HG02678 (cell line): ENCODE results near the gene RAC2.

Experiments
- ATAC-seq: cut with Tn5 transposase; IDR thresholded peaks from one replicate; pipeline ENCODE4 v1.9.1; 2021; ENCODE audit warnings: mild to moderate bottlenecking, moderate library complexity; ENCODE audit not compliant: unreplicated experiment

RAC2 gene

GRCh38 chr22:37193629-37194191, 50.4 kb downstream of the RAC2 start:
- ATAC-seq = no peak

DNA sequence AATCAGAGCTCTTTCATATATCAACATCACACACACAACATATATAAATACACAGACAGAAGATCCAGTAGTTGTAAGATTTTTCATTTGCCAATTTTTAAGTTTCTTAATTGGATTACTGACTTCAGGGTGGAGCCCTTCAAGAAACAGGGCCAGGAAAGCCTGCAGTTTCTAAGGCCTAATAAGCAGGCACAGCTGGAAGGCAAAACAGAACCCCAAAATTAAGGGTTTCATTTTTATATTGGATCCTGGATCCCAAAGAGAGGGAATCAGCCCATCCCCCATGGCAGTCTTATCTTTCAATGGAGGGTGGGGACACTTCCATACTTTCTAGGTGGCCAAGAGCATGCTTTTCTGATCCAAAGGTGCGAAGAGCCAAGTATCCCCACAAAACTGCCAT, 51.3 kb downstream of the RAC2 start:
- ATAC-seq = no peak

DNA sequence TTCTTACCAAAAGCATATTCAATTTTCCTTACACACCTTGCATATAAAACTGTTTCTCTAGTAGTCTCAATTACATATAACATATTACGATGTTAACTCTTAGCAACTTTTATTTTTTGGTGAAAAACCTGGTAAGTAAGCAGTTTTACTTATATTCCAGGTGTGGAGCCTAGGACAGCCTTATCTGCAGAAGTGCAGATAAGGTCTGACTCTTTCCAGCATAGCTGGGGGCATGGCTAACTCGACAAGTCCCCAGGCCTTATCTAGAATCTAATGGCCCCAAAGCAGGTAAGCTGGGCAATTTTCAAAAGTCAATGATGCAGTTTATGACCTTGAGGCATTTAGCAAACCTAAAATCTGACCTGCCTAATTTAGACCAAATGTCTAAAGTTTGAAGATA, 51.9 kb downstream of the RAC2 start:
- ATAC-seq = no peak

DNA sequence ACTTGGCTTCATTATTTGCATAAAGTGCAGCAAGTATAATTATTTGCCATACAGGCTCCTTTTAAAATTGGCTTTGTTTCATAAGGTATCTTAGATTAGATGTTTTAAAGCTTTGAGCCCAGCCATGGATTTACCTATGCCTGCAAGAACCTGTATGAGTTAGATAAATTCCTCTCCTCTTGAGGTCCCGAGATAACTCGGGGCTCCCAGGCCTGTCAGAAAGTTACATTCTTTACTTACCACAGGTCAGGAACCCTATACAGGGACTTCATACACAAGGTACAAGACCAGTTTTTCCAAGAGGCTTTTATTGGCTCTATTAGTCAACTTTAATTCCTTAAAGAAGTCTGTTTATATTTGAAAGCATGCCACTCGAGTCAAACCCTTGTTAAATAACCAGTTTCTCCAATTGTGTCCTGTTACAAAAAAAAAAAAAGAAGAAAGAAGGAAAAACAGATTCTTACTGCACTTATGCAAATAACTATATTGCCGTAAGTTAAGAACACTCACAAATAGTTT, 53.7 kb downstream of the RAC2 start:
- ATAC-seq = no peak

GRCh38 chr22:37188901-37189466, 55.1 kb downstream of the RAC2 start:
- no peak for ATAC-seq

DNA sequence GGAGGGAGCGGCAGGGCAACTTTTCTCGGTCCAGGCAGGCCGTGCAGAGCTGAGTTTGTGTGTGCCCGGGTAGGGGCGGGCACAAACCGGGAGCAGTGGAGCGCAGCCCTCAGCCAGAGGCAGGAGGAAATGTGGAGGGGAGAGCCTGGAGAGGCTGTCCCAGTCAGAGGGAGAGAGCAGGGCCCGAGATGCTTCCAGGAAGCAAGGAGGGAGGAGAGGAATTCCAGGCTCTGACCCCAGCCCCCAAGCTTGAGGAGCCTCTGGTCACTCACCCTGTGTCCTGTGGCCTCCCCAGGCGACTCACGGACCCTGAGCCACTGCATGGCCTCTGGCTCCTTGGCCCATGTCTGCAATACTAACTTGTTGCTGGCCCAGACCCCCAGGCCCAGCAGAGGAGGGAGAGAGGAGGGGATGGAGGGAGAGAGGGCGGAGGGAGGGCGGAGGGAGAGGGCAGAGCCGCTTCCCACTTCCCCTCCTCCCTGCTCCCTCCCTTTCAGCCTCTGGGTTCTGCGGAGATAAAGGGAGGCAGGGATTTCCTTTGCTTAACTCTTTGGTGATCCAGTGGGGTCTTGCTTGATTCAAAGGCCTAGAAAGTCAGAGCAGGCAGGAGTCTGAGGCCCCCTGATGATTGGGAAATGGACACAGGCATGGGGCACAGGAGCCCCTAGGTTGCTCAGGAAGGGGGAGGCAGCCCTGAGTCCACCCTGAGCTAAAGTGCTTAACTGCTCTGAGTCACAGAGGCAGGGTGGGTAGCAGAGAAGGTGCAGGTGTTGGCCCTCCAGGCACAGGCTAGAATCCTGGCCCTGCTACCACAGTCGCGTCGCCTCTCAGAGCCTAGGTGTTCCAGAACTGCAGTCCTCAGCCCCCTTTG, 55.9 kb downstream of the RAC2 start, which contains the start of gene C1QTNF6:
C1QTNF6 (minus strand) TSS at position 357 of the 871 bp plus-strand sequence; CDS start at position 323, 34 bp downstream.
- no peak for ATAC-seq

- no peak for ATAC-seq
Measured at GRCh38 chr22:37187552-37187890, 56.5 kb downstream of the RAC2 start.

DNA sequence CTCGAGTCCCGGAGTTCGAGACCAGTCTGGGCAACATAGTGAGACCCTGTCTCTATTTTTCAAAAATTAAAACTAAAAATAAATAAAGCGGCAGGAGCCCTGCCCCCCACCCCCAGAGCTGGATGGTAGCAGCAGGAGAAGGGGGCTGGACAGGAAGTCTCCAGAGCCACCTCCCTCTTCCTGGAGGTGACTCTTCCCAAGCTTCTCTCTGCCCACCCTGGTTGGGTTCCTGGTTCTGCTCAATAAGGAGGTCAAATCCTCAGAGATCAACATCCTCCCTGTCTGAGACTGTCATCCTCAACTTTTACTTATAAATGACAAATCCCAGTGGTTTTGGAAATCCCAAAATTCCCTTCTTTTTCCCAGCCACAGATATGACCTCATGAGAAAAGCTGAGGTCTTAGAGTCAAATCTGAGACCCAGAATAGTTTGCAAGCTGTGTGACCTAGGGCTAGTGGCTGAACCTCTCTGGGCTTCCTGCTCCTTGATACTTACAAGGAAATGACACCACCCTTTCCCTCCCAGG, 57.0 kb downstream of the RAC2 start:
- no peak for ATAC-seq

DNA sequence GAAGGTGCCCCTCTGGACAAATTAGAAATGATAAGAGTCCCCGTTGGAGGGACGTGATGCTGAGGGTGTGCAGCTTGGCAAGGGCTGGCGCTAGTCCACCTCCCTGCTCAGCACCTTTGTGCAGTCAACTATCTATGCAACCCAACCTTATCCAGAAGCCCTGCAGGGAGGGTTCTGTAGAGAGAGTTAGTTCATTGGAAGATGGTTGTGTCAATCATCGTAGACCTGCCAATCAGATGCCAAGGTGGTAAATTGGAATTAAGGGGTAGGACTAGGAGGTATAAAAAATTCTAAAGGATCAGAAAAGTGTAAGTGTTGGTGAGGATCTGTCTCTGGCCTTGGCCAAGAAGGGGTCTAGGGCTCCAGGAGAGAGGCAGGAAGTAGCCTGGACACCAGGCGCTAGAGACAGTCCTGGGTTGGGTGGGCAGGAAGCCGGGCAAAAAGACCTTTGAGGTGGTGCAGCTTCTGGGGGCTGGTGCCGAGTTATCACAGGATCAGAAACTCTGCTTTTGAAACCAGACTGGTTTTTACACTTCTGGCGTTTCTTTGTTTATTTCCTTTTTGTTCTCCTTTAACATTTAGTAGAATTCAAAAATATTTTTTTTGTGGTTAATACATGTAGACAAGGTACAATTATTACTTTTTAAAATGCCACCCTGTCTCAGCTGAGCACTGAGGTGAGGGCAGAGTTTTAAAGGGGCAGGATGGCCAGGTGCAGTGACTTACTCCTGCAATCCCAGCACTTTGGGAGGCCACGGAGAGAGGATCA, 57.7 kb downstream of the RAC2 start:
- no peak for ATAC-seq

DNA sequence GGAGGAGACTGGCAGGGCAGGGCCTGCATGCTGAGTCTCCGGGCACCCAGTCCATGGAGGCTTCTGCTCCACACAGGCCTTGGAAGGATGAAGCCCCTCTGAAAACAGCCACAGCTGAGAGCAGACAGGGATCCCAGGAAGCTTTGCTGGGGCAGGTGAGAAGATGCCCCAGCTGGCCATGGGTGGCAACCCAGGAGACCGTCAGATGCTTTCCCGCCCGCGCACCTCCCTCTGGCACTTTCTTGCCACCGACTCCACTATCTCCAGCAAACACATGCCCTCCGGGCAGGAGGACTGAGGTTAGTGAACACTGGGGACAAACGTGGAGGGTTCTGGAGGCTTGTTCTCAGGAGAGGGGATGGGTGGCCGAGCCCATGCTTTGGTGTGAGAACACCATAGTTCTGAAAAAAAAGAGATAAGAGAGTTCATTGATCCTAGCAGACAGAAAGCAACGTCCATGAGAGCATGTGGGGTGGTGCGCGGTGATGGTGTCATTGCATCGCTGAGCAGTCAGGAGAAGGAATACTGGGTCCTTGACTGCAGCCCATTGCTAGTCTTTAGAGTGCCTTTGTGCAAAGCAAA, 58.3 kb downstream of the RAC2 start:
- no peak for ATAC-seq

DNA sequence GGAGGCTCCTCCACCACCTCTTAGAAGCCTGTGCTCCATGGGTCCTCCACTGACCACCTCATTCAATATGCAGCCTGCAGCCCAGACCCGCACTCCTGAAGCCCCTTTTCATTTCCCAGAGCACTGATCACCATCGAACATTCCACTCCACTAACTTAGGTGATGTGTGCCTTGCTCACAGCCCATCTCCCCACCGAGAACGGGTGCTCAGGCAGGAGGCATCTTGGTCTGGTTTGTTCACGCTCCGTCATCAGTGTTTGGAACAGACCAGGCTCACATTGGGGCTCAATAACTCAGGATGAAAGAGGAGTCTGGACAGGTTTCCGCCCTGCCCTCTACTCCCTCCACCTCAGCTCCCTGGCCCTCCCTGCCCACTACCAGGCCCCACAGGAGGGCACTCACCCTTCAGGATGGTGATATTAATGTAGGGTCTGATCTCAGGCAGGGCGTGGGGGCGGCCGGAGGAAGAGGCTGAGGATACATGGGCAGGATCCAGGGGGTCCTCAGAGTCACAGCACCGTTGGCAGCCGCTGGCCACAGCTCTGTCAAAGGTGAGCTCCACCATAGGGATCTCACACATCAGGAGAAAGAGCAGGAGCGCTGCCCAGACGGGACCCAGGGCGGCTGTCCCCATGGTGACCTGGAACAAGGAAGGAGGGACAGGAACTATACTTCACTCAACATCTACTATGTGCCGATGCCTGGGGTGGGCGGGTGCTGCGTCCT, 59.1 kb downstream of the RAC2 start:
- no peak for ATAC-seq

DNA sequence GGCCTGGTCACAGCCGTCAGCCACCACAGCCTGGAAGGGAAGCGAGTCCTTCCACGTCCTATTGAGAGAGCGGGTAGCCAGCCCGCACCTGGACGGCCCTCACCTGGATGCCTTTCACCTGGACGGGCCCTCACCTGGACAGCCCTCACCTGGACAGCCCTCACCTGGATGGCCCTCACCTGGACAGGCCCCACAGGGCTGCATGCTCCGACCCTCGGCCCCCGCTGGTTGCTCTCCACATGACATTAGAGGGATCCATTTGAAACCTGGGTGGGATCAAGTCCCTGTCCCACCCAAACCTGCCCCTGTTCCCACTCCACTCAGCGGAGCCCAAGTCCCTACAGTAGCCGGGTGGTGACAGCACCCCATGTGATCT, 59.7 kb downstream of the RAC2 start:
- no peak for ATAC-seq

- ATAC-seq = no peak
Measured at GRCh38 chr22:37183432-37184379, 60.4 kb downstream of the RAC2 start.

DNA sequence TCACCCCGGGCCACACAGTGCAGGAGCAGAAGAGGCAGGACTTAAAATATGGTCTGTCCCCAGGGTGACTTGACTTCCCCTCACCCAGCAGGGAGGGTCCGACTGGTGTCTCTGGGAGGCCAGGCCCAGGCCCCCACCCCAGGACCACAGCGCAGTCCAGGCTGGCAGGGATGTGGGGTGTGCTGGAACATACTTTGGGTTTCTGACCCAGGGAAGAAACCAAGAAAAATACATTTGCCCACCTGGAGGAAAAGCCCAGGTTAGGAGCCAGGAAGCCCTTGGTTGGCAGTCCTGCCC, 61.2 kb downstream of the RAC2 start:
- no peak for ATAC-seq

DNA sequence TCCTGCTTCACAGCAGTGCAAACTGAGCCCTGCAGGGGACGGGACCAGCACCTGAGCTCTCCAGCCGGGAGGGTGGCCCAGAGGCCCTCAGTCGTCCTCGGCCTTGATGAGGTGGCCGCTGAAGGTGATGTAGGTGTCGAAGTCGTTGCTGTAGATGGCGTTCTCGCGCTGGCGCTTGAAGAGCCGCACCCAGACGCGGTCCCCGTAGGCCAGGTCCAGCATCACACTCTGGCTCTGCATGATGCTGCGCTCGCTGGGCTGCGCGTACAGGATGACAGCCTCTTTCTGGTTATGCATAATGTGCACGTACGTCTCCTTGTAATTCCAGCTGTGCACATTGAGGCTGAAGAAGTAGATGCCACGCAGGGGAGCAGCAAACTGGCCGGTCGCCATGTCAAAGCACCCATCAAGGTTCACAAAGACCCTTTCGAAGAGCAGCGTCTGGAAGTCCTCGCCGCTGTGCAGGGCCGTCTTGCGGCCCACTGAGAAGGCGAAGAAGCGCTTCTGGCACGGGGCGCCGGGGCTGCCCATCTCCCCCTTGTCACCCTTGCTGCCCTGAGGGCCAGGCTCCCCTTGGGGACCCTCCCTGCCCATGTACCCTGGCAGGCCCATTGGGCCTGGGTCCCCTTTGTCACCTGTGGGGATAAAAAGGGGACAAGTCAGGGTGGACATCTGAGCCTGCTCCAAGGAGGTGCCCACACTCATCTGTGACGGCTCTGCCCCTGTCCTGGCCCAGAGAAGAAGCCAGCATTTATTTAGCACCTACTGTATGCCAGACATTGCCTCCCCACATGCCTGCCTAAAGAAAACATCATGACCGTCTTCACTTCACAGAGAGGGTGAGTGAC, 61.7 kb downstream of the RAC2 start:
- ATAC-seq = no peak

DNA sequence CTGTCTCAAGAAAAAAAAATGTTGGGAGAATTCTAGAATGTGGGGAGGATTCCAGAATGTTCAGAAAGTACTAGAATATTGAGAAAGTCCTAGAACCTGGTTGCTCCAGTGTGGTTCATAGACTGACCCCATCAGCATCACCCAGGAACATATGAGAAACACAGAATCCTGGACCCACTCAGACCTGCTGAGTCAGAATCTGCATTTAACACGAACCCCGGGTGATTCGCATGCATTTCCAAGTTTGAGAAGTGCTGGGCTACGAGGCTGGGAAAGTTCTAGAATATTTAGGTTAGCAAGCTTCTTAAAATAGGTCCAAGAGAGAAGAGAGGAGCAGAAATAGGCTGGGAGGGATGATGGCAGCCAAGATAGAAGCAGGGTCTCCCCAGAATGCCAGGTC, 62.4 kb downstream of the RAC2 start:
- ATAC-seq = no peak

GRCh38 chr22:37180531-37181231, 63.4 kb downstream of the RAC2 start:
- ATAC-seq = no peak
